HG02938 (cell line): ENCODE measurements around the gene TEX52.
"Not testable (repeated sequence)": the region's sequence is repeated elsewhere in the genome, so short reads cannot be mapped to it uniquely, and the experiment has no call there.

Experiments
- ATAC-seq: cut with Tn5 transposase; IDR thresholded peaks from one replicate; pipeline ENCODE4 v1.9.1; 2021; ENCODE audit warnings: mild to moderate bottlenecking, moderate library complexity; ENCODE audit not compliant: unreplicated experiment

The TEX52 gene

DNA sequence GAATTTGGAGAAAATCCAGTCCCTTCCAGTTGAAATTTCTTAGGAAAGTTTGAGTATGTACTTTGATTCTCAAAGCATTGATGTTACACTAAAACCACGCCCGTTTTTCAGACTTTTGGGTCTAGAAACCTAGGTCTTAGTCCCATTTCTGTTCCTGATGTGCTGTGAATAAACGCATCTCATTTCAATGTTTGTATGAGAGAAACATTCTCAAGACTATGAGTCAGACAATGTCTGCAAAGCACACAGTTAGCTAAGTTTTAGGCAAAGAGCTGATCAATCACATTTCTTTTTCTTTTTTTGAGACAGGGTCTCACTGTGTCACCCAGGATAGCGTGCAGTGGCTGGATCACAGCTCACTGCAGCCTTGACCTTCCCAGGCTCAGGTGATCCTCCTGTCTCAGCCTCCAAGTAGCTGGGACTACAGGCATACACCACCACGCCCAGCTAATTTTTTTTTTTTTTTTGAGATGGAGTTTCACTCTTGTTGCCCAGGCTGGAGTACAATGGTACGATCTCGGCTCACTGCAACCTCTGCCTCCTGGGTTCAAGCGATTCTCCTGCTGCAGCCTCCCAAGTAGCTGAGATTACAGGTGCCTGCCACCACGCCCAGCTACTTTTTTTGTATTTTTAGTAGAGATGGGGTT is 12.3 kb upstream of the TEX52 start:
- ATAC-seq = not testable (repeated sequence)

- ATAC-seq = no peak
These were observed 7.4 kb upstream of the TEX52 start for GRCh38 chr12:2864198-2864597.

DNA sequence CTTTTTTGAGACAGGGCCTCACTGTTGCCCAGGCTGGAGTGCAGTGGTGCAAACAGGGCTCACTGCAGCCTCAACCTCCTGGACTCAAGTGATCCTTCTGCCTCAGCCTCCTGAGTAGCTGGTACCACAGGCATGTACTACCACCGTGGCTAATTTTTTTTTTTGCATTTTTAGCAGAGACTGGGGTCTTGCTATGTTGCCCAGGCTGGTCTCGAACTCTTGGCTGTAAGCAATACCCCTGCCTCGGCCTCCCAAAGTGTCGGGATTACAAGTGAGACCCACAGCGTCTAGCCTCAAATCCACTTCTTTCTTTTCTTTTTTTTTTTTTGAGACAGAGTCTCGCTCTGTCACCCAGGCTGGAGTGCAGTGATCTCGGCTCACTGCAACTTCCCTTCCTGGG is 6.6 kb upstream of the TEX52 start:
- ATAC-seq = not testable (repeated sequence)

DNA sequence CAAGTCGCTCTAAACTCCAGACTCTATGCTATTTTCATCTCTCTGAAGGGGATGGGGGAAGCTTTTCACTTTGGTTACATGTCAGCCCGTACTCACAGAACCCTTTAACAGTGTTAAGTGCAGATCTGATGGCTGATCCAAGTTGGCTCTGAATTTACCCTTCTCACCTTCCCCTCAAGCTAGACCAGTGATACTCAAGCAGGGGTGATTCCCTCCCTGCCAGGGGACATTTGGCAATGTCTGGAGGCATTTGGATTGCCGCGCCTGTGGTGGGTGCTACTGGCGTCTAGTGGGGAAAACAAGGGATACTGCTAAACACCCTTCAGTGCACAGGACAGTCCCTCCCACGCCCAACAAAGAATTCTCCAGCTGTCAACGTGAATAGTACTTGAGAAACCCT is 6.0 kb upstream of the TEX52 start:
- ATAC-seq = no peak

DNA sequence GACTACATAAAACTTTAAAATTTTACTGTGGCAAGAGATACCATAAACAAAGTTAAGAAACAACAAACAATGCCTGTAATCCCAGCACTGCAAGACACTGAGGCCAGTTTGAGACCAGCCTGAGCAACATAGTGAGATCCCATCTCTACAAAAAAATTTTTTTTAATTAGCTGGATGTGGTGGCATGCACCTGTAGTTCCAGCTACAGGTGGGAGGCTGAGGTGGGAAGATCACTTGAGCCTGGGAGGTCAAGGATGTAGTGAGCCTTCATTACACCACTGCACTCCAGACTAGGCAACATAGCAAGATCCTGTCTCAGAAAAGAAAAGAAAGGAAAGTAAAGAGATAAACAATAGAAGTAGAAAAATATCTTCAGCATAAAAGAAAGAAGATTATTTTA is 3.3 kb upstream of the TEX52 start:
- no peak for ATAC-seq

DNA sequence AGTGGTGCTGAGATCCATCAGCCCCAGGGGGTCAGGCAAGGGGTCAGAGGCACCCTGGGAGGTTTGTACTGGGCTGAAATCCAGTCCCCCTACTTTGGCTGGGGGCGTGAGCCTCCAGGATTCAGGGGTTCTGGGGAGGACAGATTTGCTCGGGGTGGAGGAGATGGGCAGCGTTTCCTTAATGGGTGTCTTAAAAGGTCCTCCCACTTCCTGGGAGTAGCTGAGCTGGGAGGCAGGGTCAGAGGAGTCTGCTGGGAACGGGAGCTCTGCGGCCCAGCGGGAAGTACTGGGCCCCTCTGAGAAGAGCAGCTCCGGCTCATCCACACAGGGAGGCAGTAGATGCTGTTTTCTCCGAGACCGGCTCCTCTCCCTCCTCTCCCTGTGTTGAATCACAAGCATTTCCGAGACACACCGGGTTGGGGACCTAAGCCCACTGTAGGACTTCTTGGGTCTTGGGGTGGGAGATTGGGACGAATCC is 2.1 kb upstream of the TEX52 start:
- ATAC-seq = no peak

DNA sequence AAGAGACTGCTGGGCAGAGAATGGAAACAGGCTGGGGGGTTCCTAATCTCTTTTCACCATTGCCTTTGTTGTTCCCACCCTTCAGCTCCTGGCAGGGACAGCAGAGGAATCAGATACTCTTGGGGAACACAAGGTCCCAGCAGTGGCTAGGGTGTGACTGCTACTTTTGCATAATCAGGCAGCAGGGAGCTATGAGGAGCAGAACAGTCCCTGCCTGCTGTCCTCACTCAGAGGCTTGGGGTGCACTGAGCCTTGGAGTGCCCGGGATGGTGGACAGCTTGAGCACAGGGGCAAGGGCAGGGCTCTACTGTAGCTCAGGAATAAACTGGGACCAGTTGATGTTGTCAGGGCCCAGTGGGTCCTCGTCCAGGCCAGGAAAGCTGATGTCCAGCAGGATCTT is 1.5 kb upstream of the TEX52 start:
- no peak for ATAC-seq

- no peak for ATAC-seq
These were observed 737 bp upstream of the TEX52 start for GRCh38 chr12:2857576-2857975.

- ATAC-seq = no peak
These were observed 788 bp downstream of the TEX52 start for GRCh38 chr12:2856051-2856450.

- ATAC-seq = no peak
These were observed 1.3 kb downstream of the TEX52 start for GRCh38 chr12:2855546-2855945.

- no peak for ATAC-seq
These were observed 2.0 kb downstream of the TEX52 start for GRCh38 chr12:2854669-2855453.

DNA sequence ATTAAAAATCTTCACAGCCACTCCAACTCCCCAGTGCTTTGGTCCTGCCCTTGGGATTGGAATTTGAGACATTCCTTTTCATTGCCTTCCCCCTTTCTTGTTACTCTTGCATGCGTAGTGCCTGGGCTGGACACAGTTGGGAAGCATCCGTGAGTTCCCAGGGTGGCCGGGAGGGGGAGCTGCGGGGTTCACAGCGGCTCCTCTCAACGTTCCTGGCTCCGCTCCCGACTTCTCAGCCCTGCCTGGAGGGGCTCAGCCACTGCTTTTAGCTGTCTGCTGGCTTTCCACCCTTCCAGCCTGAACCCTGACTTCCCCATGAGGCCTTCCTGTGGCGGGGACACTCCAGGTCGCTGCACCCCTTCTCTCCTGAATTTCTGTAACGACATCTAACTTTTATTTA is 3.2 kb downstream of the TEX52 start:
- ATAC-seq = no peak

DNA sequence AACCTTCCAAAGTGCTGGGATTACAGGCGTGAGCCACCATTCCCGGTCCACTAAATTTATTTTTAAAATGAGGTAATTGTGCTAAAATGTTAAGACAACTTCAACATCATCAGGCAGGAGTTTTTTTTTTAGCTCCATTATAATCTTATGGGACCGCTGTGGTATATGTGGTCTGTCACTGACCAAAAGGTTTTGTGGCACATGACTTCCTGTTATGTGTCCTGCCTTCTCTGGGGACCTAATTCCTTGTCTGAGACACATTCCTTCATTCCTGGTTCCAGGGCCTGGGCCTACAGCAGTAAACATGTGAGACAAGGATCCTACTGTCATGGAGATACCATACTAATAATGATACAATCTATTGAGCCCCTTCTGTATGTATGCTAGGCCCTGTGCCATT is 4.9 kb downstream of the TEX52 start:
- ATAC-seq = no peak

DNA sequence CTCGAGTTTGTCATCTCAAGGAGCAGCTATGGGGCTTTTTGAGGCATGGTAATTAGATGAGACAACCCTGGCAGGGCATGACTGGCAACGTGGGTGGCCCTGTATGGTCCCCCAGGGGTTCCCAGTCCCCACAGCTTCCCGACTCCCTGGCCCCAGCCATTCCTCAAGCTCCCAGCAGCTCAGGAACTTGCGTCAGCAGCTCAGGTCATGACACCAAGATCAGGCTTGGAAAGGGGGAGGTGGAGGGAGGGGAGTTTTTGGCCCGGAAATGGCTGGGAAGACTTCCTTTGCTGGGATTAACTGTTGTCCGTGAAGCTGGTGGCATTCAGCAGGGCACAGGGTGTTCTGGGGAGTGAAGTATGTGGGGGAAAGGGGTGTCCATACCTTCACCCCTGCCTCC is 11.6 kb downstream of the TEX52 start:
- ATAC-seq = no peak

GRCh38 chr12:2844786-2845185 is 12.1 kb downstream of the TEX52 start:
- no peak for ATAC-seq

- no peak for ATAC-seq
These were observed 13.9 kb downstream of the TEX52 start for GRCh38 chr12:2842948-2843347.

DNA sequence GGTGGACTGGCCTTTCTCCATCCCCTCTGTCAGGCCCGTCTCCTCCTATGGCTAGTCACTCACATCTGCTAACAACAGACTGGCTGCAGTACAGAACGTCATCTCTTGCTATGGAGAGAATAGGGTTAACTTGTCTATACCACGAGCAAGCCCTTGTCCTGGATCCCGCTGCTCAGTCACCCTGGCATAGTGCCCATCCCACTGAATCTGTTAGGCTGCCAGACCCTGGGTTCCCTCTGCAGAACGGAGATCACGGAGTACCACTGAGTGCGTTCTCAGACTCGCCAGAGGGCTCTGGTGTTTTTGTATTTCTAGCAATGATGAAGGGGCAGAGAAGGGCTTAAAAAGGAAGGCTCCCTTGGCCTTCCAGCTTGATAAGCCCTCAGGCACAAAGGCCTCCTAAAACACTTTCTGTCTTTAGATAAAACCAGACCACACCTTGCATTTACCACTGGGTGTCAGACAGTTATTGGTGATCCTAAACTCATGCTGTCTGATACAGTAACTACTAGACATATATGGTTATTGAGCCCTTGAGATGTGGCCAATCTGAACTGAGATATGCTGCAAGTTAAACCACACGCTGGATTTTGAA is 15.7 kb downstream of the TEX52 start:
- no peak for ATAC-seq

DNA sequence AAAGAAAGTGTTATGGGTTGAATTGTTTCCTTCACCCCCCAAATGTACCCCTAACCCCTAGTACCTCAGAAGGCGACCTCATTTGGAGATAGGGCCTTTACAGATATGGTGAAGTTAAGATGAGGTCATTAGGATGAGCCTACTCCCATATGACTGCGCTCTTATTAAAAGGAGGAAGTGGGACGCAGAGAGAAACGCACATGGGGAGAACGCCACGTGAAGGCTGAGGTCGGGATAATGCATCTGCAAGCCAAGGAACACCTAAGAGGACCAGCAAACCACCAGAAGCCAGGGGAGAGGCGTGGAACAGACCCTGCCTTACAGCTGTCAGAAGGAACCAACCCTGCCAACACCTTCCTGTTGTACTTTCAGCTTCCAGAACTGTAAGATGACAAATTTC is 20.3 kb downstream of the TEX52 start:
- no peak for ATAC-seq

DNA sequence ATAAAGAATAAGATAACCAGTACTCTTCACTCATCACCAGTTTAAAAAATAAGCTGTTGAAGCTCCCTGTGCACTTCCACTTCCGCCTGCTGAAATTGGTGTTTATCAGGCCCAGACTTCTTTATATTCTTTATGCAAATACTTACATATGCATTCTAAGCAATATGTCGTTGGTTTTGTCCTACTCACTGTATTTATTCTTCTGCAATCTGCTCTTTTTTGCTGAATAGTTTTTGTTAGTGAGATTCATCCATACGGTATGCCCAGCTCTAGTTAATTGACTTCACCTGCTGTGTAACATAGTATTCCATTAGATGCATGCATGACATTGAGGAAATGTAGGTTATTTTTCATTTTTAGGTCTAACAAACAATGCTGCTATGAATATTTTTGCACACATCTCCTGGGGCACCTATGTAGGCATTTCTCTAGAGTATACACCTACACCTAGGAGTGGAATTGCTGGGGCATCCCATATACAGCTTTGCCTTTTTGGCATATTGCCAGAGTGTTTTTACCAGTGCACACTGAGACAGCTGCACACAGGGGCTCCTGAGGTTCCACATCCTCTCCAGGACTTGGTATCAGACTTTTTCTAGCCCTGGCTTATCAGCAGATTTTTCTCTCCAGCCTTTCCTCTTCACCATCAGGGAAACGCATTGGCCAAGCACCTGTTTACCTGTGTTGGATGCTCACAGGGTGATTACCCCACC is 21.0 kb downstream of the TEX52 start:
- no peak for ATAC-seq

DNA sequence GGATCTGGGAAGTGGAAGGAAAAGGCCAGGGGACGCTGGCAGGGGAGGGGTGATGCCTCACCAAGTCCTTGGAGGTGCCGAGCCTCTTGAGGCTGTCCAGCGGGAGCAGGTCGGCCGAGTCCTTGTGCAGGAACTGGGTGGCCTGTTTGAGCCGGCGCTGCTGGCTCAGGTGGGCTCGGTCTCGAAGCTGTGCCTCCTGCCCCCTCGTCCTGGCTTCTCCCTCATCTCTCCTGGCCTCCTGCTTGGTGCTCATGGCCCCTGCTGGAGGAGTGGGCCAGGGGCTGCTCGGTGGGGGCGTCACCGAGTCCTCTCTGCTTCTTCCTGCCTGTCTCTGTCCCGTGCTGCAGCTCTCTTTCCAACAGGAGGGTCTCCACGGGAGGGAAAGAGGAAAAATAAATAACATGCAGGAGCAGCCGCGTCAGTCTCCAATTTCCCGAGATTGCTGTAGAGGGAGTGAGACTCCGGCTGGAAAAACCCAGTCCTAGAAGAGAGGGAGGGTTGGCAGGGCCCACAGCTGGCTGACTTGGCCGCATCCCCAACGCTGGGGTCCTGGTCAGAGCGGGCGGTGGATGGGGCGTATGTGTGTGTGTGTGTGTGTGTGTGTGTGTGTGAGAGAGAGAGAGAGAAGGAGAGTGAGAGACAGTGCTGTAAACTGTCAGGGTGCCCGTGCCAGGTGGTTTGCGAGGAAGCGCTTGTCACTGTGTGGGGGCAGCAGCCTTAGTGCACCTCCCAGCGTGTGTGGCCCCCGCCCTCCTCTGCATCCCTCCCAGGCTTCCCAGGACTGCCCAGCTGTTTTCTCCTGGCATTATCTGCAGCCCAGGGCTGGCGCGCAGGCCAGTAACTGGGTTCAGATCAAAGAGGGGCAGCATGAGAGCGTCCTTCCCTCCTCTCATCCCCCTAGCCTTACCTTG is 22.0 kb downstream of the TEX52 start, which contains the start of gene NRIP2:
NRIP2 (minus strand) TSS at position 455 of the 911 bp plus-strand sequence; CDS start at position 403, 52 bp downstream.
- ATAC-seq = no peak
